C4-2B (cell line): ENCODE measurements around the gene UBE2E2.

ENCODE experiments used
- ZFX ChIP-seq: fragments of 450-650 bp; IDR thresholded peaks from 2 replicates; pipeline ENCODE4 v1.6.1; 2017
- TF ChIP-seq, protein P1 (sequence below): fragments of 450-650 bp; conservative IDR thresholded peaks from 2 replicates; pipeline ENCODE4 v1.5.1; 2017; ENCODE audit warnings: mild to moderate bottlenecking

DNA sequence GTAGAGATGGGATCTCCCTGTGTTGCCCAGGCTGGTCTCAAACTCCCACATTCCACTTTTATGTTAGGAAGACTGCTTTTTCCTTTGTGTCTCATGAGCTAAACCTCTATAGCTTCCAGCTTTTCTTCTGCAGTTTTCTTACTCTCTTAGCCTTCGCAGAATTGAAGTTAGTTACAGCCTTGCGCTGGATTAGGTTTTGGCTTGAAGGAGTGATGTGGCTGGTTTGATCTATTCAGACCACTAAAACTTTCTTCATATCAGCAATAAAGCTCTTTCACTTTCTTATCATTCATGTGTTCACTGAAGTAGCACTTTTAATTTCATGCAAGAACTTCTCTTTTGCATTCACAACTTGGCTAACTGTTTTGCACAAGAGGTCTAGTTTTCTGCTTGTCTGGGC, 254.6 kb downstream of the UBE2E2 start:
- TF ChIP-seq, protein P1, sequence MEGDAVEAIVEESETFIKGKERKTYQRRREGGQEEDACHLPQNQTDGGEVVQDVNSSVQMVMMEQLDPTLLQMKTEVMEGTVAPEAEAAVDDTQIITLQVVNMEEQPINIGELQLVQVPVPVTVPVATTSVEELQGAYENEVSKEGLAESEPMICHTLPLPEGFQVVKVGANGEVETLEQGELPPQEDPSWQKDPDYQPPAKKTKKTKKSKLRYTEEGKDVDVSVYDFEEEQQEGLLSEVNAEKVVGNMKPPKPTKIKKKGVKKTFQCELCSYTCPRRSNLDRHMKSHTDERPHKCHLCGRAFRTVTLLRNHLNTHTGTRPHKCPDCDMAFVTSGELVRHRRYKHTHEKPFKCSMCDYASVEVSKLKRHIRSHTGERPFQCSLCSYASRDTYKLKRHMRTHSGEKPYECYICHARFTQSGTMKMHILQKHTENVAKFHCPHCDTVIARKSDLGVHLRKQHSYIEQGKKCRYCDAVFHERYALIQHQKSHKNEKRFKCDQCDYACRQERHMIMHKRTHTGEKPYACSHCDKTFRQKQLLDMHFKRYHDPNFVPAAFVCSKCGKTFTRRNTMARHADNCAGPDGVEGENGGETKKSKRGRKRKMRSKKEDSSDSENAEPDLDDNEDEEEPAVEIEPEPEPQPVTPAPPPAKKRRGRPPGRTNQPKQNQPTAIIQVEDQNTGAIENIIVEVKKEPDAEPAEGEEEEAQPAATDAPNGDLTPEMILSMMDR: no peak
- no peak for TF ChIP-seq ZFX
